Measurements from ENCODE around the gene COX6A1.
"Not testable (repeated sequence)": the region's sequence is repeated elsewhere in the genome, so short reads cannot be mapped to it uniquely, and the experiment has no call there.

The COX6A1 gene

GRCh38 chr12:120428597-120429229 is 9.2 kb upstream of the COX6A1 start:
- DNase-seq = no peak

GRCh38 chr12:120429368-120429767 is 8.5 kb upstream of the COX6A1 start:
- no peak for DNase-seq

DNA sequence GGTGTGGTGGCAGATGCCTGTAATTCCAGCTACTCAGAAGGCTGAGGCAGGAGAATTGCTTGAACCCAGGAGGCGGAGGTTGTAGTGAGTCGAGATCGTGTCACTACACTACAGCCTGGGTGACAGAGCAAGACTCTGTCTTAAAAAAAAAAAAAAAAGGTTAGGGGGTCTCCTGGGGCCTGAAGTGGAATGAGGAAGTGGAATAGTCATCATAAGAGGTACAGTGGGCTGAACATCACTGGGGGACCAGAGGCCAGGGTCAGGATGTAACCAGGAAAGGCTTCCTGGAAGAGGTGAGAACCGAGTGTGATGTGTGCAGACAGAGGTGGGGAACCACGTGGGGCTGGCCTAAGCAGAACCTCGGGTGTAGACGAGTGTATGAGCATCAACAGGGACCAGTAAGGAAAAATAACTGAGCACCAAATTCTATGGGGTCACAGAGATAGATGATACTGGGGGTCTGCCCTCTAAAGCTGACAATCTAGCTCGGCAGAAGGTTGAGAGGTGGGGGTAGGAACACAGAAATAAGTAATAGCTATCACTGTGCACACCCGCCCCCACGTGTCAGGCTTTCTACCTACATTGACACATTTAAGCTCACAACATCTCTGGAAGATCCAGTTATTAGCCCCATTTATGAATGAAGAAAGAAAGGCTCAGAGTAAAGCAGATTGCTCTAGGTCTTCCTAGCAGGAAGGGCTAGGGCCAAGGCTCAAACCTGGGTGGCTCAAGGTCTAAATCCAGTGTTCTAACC is 5.0 kb upstream of the COX6A1 start:
- no peak for DNase-seq

DNA sequence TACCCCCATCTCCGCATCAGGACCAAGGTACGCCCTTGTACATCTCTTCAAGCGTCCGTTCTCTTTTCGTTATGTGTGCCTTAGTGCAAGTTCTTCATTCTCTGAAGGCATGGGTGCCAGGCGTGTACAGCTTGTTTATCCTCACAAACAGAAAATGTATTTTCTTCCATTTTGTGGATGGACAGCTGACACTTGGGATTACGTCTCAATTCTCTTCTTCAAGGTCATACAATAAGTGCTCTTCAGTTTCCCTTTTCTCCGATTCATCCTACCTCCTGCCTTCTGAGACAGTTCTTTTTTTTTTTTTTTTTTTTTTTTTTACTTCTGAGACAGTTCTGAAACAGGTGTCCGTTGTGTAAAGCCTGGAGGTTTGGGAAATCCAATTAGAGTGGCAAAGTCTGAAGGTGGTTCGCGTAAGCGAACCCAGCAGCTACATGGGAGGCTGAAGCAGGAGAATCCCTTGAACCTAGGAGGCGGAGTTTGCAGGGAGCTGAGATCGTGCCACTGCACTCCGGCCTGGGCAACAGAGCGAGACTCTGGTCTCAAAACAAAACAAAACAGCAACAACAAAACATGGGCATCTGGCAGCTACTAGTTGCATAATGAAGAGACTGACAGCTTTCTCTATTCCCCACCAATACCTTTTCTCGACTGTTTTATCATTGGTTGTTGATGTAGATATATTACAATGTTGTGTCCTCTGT is 734 bp downstream of the COX6A1 start:
- no peak for DNase-seq

- peak; percentile 67 for DNase-seq
Measured at GRCh38 chr12:120439646-120440247, 1.8 kb downstream of the COX6A1 start.

GRCh38 chr12:120444676-120445075 is 6.8 kb downstream of the COX6A1 start:
- DNase-seq = no peak

DNA sequence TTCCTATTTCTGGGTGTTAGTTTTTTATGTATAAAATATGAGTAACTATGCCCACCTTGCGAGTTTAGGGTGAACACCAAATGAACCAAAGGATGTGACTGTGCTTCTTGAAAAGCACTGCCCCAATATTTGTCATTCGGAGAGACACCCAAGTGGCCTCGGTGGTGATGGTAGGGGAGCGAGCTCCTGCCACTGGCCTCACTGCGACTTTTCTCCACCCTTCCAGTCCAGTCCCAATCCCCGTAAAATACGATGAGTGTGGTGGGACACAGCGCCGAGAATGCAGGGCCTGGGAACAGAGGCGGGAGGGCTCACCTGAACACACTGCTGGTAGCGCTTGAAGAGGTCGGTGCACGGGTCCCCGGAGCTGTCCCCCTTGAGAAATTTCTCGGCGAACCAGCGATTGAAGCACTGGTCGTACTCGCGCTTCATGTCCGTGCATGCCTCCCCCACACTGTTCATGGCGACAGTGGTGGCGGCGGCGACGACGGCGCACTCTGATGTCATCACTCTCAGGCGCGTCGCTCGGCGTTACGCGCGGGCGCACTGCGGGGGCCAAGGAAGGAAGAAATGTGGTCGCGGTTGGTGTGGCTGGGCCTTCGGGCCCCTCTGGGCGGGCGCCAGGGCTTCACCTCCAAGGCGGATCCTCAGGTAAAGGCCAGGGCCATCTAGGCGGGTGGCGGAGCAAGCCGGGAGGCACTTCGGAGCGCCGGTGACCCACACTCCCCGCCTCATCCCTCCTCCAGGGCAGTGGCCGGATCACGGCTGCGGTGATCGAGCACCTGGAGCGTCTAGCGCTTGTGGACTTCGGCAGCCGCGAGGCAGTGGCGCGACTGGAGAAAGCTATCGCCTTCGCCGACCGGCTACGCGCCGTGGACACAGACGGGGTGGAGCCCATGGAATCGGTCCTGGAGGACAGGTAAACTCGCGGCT is 8.3 kb downstream of the COX6A1 start, which contains the start of the genes GATC and TRIAP1:
GATC (plus strand) TSS at position 534 of the 933 bp plus-strand sequence; CDS start at position 571, 37 bp downstream.
TRIAP1 (minus strand) TSS at position 474 of the 933 bp plus-strand sequence; CDS start at position 462, 12 bp downstream.
- peak; percentile 92 for DNase-seq

- DNase-seq = not testable (repeated sequence)
Measured at GRCh38 chr12:120446844-120447178, 8.9 kb downstream of the COX6A1 start.

DNA sequence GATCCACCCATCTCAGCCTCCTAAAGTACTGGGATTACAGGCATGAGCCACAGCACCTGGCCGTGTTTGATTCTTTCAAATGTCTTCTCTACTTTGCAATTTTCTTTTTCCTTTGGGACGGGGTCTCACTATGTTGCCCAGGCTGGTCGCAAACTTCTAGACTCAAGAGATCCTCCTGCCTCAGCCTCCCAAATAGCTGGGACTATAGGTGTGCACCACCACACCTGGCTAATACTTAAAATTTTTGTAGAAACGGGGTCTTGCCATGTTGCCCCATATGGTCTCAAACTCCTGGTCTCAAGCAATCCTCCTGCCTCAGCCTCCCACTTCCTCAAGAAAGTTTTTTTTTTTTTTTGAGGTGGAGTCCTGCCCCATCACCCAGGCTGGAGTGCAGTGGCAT is 10.1 kb downstream of the COX6A1 start:
- no peak for DNase-seq

- not testable (repeated sequence) for DNase-seq
Measured at GRCh38 chr12:120452524-120452923, 14.6 kb downstream of the COX6A1 start.

GRCh38 chr12:120453060-120453750 is 15.3 kb downstream of the COX6A1 start:
- no peak for DNase-seq

- DNase-seq = peak; percentile 16
Measured at GRCh38 chr12:120453977-120454376, 16.1 kb downstream of the COX6A1 start.

DNA sequence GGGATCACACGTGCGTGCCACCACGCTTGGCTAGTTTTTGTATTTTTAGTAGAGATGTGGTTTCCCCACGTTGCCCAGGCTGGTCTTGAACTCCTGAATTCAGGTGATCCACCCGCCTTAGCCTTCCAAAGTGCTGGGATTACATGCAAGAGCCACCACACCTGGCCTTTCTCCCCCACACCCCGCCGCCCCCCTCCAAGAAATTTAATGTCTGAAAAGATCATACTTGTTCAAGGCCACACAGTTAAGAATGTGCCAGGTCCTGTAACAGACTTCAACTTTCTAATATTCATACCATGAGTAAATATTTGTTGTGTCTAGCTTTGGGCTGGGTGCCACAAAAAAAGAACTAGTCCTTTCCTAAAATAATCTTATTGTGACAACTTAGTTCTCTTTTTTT is 17.4 kb downstream of the COX6A1 start:
- DNase-seq = no peak

DNA sequence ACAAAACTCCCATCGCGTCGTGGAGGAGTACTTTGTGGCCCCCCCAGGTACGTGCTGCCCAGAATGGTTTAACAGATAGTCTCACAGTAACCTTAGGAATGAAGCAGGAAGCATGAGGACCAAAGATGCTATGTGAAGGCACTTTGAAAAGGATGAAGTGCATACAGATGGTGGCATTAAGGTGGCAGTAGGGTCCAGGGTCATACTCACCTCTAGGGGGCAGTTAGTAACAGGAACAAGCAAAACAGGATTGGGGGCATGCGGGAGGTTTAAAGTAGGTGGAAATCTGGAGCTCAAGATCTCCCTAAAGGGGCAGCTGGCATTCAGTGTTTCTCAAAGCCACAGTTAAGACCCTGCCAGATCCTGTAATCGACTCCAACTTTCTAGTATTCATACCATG is 19.2 kb downstream of the COX6A1 start:
- DNase-seq = peak; percentile 14

GRCh38 chr12:120460157-120460556 is 22.2 kb downstream of the COX6A1 start:
- no peak for DNase-seq

DNA sequence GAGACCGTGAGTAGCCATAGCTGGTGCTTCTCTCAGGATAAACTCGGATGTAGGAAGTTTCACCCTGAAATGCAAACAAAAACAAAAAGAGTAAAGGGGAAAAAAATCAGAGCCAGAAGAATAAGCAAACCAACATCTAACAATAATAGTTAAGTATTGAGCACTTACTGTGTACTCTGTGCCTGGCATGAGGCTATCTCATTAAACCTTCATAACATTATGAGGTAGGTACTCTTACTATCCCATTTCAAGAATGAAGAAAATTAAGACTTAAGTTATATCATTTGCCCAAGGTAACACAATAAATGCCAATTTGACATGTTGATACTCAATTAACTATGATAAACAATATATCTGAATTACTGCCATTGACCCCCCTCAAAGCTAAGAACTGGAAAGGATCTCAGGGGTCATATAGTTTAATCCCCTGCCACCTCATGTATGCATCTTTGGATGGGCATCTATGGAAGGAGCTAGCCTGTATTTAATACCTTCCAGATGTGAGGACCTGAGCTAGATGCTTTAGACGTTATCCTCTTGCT is 24.3 kb downstream of the COX6A1 start:
- DNase-seq = no peak

DNA sequence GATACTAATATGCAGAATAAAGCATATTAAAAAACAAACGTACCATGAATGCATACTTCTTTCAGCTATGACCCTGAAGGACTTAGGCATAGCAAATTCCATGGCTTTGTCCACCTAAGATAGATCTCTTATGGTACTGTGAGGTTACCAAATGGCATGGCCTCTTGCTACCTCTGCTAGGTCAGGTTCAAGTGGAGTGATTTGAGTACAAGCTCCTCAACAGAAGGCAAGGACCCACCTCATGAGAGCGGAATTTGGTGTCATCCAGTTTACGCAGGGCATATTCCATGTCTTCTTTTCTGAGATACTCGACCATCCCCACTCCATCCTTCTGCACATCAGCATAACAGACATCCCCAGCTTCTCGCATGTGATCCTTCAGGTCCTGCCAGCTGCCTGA is 25.8 kb downstream of the COX6A1 start:
- DNase-seq = no peak

GRCh38 chr12:120465756-120466155 is 27.8 kb downstream of the COX6A1 start:
- no peak for DNase-seq

DNA sequence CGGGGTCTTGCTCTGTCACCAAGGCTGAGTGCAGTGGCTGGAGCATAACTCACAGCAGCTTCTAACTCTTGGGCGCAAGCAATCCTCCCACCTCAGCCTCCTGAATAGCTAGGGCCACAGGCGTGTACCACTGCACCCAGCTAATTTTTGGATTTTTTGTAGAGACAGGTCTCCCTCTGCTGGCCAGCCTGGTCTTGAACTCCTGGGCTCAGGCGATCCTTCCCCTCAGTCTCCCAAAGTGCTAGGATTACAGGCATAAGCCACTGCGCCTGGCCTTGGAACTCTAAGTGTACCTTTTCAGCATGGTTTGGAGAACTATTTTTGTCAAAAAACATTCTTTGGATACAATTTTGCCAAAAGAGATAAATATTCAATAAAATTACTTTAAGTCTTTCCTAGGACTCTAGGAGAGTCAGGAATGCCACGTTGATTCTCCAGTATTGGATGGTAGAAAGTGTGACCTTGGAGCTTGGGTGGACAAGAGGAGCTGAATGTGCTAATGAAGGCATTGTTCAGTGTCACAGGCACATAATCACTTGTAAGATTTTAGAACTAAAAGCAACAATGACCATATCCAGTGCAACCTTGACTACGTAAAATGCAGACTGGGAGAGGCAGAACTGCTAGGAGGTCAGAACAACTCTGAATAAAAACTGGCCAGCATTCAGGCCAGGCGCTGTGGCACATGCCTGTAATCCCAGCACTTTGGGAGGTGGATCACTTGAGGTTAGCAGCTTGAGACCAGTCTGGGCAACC is 28.8 kb downstream of the COX6A1 start:
- DNase-seq = peak; percentile 53

DNA sequence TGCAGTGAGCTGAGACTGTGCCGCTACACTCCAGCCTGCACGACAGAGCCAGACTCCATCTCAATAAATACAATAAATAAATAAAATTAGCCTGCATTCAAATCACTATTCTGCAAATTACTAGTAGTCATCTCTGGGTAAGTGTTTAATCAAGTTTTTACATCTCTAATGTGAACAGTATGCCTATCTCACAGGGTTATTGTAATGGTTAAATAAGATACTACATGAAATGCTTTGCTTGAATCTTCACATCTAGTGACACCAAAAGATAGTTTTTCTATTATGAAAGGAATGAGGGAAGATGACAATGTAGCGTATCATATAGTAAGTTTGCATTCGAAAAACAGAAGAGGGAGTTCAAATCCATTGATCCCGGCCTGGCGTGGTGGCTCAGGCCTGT is 29.5 kb downstream of the COX6A1 start:
- no peak for DNase-seq
